H1 (cell line): ENCODE data around the gene SARS2.

Experiments
- EP300 ChIP-seq, 2 experiments: IDR thresholded peaks; 1 replicate in 1 of 2; 2 replicates in 1 of 2; pipeline ENCODE4 v1.6.1; 2011 to 2012; ENCODE audit warnings: low read depth in 2 of 2, low read length in 2 of 2, mild to moderate bottlenecking in 2 of 2, borderline replicate concordance in 1 of 2, inconsistent platforms in 1 of 2, moderate library complexity in 1 of 2
- EZH2 ChIP-seq: fragments of 200-600 bp; sonication (generic); IDR thresholded peaks from 2 replicates; pipeline ENCODE4 v1.7.1; 2012; ENCODE audit warnings: low read depth, mild to moderate bottlenecking, moderate library complexity, low read length, inconsistent platforms; ENCODE audit not compliant: severe bottlenecking
- HDAC2 ChIP-seq, 2 experiments: fragments of 300-600 bp in 1 of 2; sonication (generic) in 1 of 2; IDR thresholded peaks; 2 replicates each; pipeline ENCODE4 v1.6.1; 2011 to 2012; ENCODE audit warnings: low read depth in 2 of 2, low read length in 2 of 2, mild to moderate bottlenecking in 2 of 2, moderate library complexity in 2 of 2, borderline replicate concordance in 1 of 2, inconsistent platforms in 1 of 2
- POLR2AphosphoS5 ChIP-seq: IDR thresholded peaks from 2 replicates; pipeline ENCODE4 v1.6.1; 2011; ENCODE audit warnings: low read depth, low read length
- SP1 ChIP-seq: IDR thresholded peaks from 2 replicates; pipeline ENCODE4 v1.6.1; 2011; ENCODE audit warnings: low read depth, low read length
- TEAD4 ChIP-seq: IDR thresholded peaks from 2 replicates; pipeline ENCODE4 v1.6.1; 2012; ENCODE audit warnings: low read depth, low read length, inconsistent platforms, mixed read lengths
- TF ChIP-seq, protein P1 (sequence below), 3 experiments: IDR thresholded peaks; 1 replicate in 2 of 3; 2 replicates in 1 of 3; pipeline versions ENCODE4 v1.5.1 to v1.6.1; 2011; ENCODE audit warnings: low read length in 3 of 3, mild to moderate bottlenecking in 3 of 3, inconsistent platforms in 2 of 3, low read depth in 1 of 3, moderate library complexity in 1 of 3; ENCODE audit not compliant: insufficient read depth in 1 of 3; ENCODE audit errors: control extremely low read depth in 1 of 3
- TF ChIP-seq, protein P2 (sequence below): IDR thresholded peaks from 2 replicates; pipeline ENCODE4 v1.6.1; 2012; ENCODE audit warnings: low read length, inconsistent platforms

DNA sequence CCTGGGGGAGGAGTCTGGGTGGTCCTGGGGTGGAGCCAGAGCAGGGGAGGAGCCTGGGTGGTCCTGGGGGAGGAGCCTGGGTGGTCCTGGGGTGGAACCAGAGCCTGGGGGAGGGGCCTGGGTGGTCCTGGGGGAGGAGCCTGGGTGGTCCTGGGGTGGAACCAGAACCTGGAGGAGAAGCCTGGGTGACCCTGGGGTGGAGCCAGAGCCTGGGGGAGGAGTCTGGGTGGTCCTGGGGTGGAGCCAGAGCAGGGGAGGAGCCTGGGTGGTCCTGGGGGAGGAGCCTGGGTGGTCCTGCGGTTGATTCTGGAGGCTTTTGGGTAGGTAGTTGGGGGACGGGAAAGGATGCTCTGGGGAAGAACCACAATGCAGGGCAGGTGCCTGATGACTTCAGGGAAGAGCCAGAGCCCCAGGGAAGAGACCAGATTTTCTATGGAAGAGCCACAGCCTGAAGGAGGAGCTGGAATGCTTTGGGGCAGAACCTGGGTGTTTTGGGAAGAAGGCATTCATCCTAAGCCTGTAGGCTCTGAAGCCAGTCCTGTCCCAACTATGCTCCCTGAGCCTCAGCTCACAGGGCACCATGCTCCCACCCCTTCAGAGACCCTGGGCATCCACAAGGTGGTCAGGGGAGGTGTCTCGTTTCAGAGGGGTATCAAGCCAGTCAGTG, 15.1 kb upstream of the SARS2 start:
- TF ChIP-seq, protein P1, sequence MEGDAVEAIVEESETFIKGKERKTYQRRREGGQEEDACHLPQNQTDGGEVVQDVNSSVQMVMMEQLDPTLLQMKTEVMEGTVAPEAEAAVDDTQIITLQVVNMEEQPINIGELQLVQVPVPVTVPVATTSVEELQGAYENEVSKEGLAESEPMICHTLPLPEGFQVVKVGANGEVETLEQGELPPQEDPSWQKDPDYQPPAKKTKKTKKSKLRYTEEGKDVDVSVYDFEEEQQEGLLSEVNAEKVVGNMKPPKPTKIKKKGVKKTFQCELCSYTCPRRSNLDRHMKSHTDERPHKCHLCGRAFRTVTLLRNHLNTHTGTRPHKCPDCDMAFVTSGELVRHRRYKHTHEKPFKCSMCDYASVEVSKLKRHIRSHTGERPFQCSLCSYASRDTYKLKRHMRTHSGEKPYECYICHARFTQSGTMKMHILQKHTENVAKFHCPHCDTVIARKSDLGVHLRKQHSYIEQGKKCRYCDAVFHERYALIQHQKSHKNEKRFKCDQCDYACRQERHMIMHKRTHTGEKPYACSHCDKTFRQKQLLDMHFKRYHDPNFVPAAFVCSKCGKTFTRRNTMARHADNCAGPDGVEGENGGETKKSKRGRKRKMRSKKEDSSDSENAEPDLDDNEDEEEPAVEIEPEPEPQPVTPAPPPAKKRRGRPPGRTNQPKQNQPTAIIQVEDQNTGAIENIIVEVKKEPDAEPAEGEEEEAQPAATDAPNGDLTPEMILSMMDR (IDR thresholded peaks at IDR 0.05; ENCODE audit: control extremely low read depth in 1 of 3, insufficient read depth in 1 of 3, low read depth in 1 of 3, low read length in 3 of 3), result no peak
- no peak for TF ChIP-seq EZH2
- no peak for TF ChIP-seq TEAD4
- TF ChIP-seq POLR2AphosphoS5, result no peak
- TF ChIP-seq, protein P2, sequence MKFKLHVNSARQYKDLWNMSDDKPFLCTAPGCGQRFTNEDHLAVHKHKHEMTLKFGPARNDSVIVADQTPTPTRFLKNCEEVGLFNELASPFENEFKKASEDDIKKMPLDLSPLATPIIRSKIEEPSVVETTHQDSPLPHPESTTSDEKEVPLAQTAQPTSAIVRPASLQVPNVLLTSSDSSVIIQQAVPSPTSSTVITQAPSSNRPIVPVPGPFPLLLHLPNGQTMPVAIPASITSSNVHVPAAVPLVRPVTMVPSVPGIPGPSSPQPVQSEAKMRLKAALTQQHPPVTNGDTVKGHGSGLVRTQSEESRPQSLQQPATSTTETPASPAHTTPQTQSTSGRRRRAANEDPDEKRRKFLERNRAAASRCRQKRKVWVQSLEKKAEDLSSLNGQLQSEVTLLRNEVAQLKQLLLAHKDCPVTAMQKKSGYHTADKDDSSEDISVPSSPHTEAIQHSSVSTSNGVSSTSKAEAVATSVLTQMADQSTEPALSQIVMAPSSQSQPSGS, result no peak
- no peak for TF ChIP-seq SP1
- no peak for TF ChIP-seq HDAC2 (IDR thresholded peaks at IDR 0.05; ENCODE audit: borderline replicate concordance in 1 of 2, low read depth in 2 of 2, low read length in 2 of 2)
- TF ChIP-seq EP300 (IDR thresholded peaks at IDR 0.05; ENCODE audit: borderline replicate concordance in 1 of 2, low read depth in 2 of 2, low read length in 2 of 2), result no peak
